Stimulated activated CD4-positive, alpha-beta T cell treated with anti-CD3 and anti-CD28 coated beads, Interleukin-4, amount 100 ng/mL, for 1 hour (primary cell): Measurements from ENCODE around the gene WWC2.

Experiments used
- DNase-seq: peaks from one replicate; pipeline ENCODE4 v3.0.0-alpha.2; 2020

Gene WWC2

GRCh38 chr4:183260491-183261151, 161.6 kb downstream of the WWC2 start:
- DNase-seq = no peak

DNA sequence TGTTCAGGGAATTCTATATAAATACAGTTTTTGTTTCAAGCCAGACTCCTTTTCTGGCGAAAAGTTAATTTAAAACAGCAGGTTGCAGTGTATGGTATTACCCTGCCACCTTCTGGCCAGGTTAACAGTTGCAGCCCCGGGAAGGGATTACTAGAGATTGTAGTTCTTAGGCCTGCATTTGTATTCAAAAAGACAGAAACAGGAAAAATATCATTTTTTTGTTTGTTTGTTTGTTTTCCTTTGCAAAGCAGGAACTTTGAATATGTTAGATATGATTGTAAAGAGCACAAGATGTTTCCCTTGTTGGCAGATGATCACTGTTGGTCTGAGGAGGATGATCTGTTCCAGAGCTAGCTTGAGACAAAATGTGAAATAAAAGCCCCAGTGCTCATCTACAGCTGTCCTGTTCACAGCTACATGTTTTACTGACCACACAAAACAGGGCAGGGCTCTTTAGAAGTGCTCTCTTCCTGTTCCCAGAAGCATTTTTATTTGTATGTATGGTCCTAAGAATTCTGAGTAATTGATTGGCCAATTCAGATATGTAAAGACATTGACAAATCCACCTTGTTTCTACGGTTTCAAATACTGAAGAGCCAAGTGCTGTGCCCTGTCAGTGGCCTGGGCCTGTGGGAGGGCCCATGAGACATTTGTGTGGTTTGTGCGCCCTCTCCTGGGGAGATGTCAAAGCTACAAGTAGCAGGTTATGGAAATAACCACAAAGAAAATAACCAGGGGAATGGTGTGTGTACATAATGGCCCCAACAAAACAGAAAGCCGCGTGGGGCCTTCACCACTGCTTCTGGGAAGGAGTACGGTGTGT, 163.1 kb downstream of the WWC2 start:
- peak; percentile 72 for DNase-seq

- no peak for DNase-seq
These were observed 163.7 kb downstream of the WWC2 start for GRCh38 chr4:183262776-183263100.

- no peak for DNase-seq
These were observed 164.8 kb downstream of the WWC2 start for GRCh38 chr4:183263787-183264386.

GRCh38 chr4:183264614-183265013, 165.6 kb downstream of the WWC2 start:
- DNase-seq = no peak

- DNase-seq = no peak
These were observed 167.3 kb downstream of the WWC2 start for GRCh38 chr4:183266371-183266770.

DNA sequence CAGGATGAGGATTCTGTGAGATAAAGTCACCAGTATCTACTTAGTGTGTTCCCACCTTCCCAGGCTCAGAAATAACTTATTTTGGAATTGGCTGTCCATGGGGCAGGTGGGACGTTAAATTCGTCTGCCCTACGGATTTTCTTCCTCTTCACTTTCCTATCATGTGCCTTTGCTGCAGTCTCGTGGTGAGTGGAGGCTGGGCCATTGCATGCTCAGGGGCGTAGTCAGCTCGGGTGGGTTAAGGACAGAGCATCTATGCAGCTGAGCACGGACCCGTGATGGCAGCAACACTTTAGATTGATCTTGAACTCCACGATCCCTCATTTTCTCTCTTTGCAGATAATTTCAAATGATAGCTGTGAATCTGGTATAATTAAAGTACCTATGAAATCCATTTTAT, 169.5 kb downstream of the WWC2 start:
- DNase-seq = no peak

DNA sequence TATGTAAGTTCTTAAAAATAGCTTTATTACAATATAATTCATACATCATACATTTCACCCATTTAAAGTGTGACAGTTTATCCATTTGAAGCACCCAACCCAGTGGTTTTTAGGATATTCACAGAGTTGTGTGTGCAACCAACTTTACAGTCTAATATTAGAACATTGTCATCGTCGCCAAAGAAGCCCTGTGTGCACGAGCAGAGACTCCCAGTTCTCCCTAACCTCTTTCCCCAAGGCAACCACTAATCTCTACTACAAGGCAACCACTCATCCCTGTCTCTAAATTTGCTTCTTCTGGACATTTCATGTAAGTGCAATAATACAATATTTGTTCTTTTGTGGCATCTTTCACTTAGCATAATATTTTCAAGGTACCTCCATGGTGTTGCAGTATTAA, 173.3 kb downstream of the WWC2 start:
- DNase-seq = no peak

- DNase-seq = no peak
These were observed 177.0 kb downstream of the WWC2 start for GRCh38 chr4:183276106-183276505.

DNA sequence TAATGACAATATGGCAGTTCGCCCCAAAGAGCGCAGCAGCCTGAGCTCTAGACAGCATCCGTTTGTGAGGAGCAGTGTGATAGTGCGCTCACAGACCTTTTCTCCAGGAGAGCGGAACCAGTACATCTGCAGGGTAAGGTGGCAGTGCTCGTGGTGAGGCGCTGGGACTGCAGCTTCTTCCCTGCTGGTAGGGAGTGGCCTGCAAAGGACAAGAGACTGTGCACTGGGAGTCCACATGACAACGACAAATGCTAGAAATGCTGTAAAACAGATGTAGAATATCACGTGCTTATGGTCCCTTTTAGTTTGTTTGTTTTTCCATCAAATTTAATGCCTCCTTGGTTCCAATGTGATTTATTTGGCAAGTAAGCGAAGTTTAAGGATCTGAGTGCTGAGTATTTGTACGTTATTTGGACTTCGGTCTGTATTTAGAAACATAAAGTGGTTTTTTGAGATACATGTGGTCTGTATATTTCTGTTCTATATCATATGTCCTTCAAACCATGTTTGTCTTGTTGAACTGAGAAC, 185.3 kb downstream of the WWC2 start:
- DNase-seq = no peak

DNA sequence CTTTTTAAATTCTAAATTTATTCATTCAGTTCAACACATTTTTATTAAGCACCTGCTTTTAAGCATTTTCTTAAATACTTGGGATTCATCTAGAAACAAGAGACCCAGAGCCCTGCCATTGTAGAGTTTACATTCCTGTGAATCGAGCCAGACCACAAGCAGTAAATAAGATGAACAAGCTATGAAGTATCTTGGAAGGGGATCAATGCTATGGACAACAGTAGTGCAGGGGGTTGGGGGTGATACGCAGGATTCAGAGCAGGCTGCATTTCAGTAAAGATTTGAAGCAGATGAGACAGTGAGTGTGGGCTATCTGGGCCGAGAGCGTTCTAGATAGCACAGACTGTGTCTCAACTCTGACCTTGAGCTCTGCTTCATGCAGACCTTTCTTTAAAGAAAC, 185.9 kb downstream of the WWC2 start:
- DNase-seq = no peak

DNA sequence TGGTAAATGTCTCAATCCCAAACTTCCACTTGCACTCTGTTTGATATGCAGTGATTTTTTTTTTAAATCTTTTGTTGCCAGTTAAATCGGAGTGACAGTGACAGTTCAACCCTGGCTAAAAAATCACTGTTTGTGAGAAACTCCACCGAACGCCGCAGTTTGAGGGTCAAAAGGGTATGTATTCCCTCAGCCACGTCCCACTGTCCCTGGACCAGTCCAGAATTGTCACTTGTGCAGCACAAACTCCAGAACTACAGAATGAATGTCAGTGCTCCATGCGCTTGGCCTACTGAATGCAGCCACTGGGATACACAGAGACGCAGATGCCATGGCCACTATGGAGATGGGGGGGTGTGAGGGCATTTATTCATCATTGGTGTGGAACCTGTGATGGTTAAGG, 186.8 kb downstream of the WWC2 start:
- no peak for DNase-seq

DNA sequence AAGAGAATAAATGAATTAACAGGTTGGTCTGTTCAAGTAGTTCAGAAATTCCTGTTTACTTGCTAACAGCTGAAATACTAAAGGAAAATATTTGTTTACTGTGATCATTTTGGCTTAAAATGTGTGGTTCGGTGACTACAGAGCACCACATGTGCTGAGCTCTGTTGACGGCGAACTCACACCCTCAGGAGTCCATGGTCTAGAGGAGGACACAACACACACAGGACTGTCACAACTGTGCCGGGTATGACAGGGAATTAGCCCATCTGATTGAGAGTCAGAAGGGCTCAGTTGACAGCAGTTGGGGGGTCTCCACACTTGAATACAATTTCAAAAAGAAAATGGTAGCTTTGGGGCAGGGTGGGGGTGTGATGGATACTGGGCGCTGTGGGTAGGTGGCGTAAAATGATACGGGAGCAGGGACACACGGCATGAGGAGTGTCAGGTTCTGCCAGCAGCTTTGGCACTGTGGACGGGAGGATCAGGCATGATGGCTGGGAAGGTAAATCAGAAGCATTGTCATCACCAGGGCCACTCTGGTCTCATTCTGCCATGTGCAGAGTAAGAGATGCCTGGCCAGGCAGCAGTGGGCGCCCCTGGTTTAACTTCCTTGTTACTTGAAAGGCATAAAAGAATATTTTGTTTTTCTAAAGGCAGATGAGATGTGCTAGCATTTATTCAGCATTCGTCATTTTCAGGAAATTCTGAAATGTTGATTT, 187.7 kb downstream of the WWC2 start:
- DNase-seq = no peak

DNA sequence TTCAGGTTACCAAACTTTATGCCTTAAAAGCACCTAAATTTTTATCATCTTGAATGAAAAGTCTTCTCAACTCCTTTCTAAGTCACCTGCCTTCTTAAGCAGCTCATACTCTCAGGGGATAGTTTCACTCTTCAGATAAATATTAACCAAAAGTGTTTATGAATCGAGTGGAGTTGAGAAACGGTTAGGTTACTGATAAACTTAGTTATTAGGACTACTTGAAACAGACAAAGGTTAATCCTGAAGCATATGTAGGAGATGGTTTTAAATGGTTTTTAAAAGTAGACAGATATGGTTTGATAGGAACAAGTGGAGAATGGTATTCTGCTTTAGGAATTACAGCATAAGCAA, 188.2 kb downstream of the WWC2 start:
- no peak for DNase-seq

DNA sequence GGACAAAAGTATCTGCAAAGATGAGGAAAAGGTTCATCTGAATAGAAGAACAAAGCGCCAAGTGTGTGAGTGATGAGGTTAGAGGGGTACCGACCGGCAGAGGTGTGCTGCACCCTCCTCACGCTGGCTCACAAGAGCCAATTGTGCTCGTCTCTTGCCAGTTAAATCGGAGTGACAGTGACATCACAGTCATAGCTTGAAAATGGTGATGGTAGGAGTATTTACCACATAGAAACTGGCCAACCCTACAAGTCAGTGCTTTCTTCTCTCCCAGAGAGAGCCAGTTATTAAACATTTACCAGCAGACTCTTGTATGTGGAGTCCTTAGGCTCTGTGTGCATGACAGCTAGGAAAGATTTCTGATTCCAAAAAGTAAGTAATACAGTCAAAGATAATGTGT, 188.6 kb downstream of the WWC2 start:
- DNase-seq = no peak

- DNase-seq = no peak
These were observed 189.9 kb downstream of the WWC2 start for GRCh38 chr4:183288955-183289354.

DNA sequence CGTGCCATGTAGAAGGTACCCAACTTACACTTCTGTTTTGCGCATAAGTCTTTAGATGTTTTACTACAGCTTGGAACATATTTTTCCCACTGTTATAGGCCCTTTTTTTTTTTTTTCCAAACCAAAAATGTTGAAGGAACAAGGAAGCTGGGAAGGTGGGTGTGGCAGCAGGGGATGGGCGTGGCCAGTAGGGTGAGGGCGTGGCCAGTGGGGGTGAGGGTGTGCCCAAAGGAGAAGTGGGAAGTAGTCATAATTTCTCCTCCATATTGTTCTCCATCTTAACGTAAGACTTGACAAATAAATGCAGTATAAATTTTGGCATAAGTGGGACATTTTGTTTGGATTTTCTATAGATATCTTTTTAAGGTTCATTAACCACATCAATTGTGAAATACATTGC, 190.6 kb downstream of the WWC2 start:
- DNase-seq = no peak

- DNase-seq = no peak
These were observed 192.0 kb downstream of the WWC2 start for GRCh38 chr4:183291070-183291469.

- DNase-seq = no peak
These were observed 196.7 kb downstream of the WWC2 start for GRCh38 chr4:183295711-183296110.

GRCh38 chr4:183297675-183298074, 198.6 kb downstream of the WWC2 start:
- no peak for DNase-seq

DNA sequence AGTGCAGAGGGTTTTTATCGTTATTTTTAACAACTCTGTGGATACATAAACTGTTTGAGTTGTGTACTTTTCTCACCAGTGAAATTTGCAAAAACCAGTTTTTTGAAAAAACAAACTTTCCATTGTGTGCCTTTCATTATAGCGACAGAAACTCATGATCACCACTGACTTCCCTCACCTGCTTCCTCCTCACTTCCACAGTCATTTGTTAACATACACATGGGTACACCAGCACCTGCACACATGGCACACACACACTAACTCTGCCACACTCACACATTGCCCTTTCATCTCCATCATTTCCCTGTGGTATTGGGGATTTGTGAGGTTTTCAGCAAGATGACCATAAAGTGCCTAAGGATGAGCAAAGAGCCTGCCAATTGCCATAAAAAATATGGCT, 200.4 kb downstream of the WWC2 start:
- no peak for DNase-seq

GRCh38 chr4:183300070-183300469, 201.0 kb downstream of the WWC2 start:
- no peak for DNase-seq

DNA sequence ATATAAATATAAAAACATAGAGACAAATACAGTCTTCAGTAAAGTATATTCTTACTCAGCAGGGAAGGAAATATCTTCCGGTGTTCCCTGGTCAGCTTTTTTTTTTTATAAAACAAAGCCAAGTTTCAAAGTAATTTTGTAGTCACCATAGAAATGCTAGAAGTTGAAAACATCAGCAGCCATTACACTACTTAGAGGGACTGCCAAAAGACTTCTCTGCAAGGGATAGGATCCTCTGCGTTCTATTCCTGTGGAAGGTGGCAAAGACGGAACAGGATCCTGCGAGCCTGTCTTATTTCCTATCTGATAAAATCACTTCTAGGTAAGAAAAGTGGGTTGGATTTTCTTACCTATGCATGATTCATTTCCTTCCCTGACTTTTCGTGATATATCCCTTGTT, 201.6 kb downstream of the WWC2 start:
- no peak for DNase-seq

DNA sequence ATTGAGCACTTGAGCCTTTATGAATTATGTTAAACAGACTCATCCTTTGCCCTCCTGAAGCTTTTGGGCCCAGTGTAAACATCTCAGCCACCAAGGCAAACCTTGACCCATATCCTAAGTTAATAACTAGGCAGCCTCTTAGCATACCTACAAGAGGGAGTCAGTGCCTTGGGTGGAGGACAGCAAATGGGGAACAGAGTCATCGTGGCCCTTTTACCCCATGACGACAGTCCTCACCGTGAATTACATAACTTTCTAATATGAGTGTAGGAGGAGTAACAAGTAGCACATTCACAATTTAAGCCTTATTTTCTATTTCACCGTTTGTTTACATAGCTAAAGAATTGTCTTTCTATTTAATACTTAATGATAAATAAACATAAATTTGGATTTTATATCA, 204.2 kb downstream of the WWC2 start:
- DNase-seq = no peak
